B cell (primary cell): ENCODE results near the gene MCM5.

Source experiments
- CTCF ChIP-seq: fragments of 200-600 bp; IDR thresholded peaks from one replicate; pipeline ENCODE4 v1.8.0; 2022; ENCODE audit warnings: antibody characterized with exemption, mild to moderate bottlenecking
- EZH2 ChIP-seq: IDR thresholded peaks from 2 replicates; pipeline ENCODE4 v1.6.1; 2012; ENCODE audit warnings: borderline replicate concordance, low read depth, mild to moderate bottlenecking, moderate library complexity, low read length; ENCODE audit not compliant: insufficient read depth, poor library complexity, severe bottlenecking

- TF ChIP-seq CTCF = no peak
- no peak for TF ChIP-seq EZH2
Observed at GRCh38 chr22:35422936-35423335, 23.0 kb downstream of the MCM5 start.
